Activated CD4-positive, alpha-beta T cell treated with anti-CD3 and anti-CD28 coated beads, Interleukin-10, Interleukin-2, amounts not matched to agents 100 ng/mL and 50 ng/mL, durations not matched to agents 16 hours and 8 hours (primary cell): ENCODE results near the gene CD300LB.
"Not testable (repeated sequence)": the region's sequence is repeated elsewhere in the genome, so short reads cannot be mapped to it uniquely, and the experiment has no call there.

Experiments used
- DNase-seq: peaks from one replicate; pipeline ENCODE4 v3.0.0-alpha.2; 2020

The CD300LB gene

GRCh38 chr17:74488276-74488675 is 43.0 kb downstream of the CD300LB start:
- not testable (repeated sequence) for DNase-seq

GRCh38 chr17:74485841-74486240 is 45.4 kb downstream of the CD300LB start:
- DNase-seq = no peak

- no peak for DNase-seq
These were observed 46.1 kb downstream of the CD300LB start for GRCh38 chr17:74485022-74485743.

DNA sequence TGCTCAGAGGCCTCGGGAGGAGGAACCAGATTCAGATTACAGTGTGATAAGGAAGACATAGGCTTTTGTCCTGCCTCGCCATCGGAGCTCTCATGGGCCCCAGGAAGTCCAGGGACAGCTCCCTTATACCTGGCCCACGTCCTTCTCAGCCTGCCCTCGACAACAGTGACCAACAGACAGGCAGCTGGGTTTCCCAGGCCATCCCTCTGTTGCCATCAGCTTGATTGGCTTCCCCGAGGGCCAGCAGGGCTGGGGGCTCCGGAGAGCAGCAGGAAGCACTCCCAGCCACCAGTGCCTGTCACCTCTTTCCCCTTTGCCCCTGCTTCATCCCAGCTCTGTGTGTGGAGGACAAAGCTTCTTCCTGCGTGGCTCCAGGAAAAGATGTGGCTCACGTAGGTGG is 47.2 kb downstream of the CD300LB start:
- no peak for DNase-seq

DNA sequence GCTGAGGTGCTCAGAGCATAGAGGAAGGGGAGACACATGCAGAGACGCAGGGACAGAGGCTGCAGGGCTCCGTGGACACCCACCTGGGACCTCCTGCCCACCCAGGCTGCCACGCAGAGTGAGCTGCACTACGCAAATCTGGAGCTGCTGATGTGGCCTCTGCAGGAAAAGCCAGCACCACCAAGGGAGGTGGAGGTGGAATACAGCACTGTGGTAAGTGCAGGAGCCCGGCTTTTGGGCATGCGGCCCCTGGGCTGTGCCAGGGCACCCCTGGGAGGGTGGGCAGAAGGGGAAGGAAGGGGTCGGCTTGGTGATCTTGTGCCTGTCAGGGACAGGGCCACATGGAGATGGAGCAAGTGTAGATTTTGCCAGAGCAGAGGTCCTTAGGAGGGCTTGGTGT is 49.7 kb downstream of the CD300LB start:
- DNase-seq = no peak

DNA sequence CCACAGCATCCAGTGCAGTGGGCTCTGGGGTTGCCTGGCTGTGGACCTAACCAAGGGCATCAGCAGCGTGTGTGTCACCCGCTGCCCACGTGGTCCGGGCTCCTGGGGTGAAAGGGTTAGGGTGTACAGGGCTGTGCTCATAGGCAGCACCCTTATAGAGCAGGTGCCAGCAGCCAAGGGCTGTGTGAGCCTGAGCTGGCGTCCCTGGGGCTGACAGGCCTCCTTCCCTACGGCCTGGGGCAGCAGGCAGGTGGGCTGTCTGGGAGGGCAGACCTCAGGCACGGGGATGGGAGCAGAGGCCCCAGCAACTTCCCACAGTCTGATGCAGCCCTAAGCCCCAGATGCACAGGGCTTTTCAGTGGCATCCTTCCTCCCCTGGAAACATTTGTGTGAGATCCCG is 51.0 kb downstream of the CD300LB start:
- no peak for DNase-seq

DNA sequence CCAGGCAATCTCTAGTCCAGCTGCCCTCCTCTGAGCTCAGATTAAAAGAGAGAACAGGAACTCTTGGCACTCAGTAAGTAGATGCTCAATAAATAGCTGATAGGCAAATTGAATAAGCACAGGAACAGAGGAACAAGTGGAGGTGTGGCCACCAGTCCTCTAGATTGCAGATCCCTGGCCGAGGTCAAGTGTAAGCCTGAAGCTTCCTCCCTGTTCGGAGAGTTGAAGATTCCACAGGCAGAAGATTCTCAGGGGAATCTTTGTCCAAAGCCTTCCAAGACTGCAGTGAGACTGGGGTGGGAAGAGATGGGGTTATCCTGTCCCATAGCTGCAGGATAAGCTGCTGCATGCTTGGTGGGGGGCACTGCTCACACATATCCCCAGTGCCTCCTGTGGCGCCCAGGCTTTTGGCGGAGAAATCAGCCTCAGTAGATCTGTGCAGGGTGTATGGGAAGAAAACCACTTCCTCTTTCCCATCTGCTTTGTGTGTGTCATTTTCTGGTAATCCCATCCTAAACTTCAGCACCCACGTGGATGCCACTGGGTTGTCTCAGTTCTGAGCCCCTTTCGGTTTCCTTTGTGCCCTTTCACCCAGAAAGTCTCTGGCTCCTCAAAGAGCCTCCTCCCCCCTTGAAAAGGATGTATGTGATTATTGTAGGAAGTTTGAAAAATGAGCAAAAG is 52.7 kb downstream of the CD300LB start:
- peak; percentile 67 for DNase-seq

GRCh38 chr17:74477411-74477810 is 53.9 kb downstream of the CD300LB start:
- no peak for DNase-seq

DNA sequence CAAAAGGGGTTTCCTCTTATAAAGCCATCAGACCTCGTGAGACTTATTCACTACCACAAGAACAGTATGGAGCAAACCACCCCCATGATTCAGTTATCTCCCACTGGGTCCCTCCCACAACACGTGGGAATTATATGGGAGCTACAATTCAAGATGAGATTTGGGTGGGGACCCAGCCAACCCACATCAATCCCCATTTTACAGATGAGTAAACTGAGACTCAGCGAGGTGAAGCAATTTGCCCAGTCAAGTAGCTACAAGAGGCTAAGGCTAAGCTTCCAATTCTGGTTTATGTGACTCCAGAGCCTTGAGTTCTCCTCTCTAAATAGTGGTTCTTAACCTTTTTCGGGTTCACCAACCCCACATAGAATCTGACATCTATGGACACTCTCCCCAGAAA is 56.1 kb downstream of the CD300LB start:
- DNase-seq = no peak

DNA sequence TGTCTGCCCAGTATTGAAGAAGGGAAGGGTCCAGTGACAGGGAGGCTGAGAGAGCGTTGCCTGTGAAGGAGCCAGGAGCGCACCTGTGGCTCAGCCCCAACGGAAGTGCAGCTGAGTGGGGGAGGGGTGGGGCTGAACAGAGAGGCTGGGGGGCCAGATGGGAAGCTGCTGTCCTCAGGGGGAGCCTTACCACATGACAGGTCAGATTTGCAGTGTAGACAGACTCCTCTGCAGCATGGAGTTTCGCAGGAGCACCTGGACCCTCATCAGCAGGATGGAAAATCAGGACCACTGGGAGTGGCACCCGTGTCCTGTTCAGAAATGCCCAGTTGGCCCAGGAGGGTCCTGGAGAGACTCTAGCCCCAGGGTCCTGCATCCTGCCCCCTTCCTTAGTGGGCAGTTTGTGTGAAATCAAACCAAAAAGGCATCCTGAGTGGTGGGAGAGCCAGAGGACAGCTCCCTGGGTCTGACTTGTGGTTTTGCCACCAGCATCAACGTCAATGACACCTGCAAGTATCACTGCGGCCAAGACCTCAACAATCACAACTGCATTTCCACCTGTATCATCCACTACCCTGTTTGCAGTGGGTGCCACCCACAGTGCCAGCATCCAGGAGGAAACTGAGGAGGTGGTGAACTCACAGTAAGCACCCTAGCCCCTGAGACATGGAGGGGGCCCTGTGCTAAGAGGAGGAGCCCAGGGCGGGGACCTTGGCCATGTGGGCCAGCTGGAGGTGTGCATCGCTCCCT is 57.1 kb downstream of the CD300LB start:
- DNase-seq = no peak

DNA sequence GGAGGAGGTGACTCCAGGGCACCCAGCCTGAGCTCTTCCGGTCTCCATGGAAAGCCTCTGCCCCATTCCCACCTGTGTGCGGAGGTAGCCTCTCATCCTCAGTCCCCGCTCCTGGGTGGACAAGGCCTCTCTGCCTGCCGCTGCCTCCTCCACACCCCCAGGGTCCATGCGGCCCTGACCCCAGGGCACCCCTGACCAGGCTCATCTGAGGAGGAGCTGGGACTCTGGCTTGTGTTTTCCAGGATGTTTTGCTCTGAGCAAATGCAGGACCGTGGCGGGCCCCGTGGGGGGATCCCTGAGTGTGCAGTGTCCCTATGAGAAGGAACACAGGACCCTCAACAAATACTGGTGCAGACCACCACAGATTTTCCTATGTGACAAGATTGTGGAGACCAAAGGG is 58.0 kb downstream of the CD300LB start:
- no peak for DNase-seq

DNA sequence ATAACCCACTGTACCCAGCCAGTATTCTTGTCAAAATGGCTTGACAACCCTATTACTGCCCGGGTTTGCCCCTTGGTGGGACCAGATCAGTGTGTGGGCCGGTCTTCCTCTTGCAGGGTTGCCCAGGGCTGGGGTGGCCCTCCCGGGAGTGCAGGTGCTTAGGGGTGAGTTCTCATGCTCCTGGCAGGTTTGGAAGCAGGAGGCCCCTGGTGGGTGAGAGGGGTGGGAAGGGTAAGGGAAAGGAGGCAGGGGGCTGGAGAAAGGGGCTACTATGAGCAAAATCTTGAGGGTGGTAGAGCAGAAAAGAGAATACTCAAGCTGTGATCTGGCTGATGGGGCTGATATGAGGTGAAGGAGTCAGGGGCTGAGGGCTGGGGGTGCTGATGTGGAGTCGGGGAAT is 58.4 kb downstream of the CD300LB start:
- DNase-seq = no peak

DNA sequence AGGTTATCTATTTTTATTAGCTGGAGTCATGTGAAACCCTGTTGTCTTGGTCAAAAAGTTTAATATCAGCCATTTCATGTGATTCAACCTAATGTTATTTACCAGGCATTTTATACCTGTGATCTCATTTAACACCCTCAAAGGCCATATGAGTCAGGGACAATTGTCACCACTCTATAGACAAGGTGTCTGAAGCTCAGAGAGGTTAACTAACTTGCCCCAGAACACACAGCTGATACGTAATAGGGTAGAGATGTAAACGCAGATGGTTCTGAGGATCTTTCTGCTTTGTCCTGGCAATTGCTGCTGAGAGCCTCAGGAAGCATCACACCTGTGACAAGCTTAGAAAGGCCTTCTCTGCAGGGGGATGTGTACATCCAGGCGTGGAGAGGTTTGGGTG is 59.9 kb downstream of the CD300LB start:
- no peak for DNase-seq
